GM19238 (cell line): ENCODE measurements around the gene EPS8L1.

Experiments used
- DNase-seq: peaks from one replicate; pipeline ENCODE4 v3.0.0; 2011; ENCODE audit warnings: low spot score; ENCODE audit not compliant: insufficient read length

Gene EPS8L1

DNA sequence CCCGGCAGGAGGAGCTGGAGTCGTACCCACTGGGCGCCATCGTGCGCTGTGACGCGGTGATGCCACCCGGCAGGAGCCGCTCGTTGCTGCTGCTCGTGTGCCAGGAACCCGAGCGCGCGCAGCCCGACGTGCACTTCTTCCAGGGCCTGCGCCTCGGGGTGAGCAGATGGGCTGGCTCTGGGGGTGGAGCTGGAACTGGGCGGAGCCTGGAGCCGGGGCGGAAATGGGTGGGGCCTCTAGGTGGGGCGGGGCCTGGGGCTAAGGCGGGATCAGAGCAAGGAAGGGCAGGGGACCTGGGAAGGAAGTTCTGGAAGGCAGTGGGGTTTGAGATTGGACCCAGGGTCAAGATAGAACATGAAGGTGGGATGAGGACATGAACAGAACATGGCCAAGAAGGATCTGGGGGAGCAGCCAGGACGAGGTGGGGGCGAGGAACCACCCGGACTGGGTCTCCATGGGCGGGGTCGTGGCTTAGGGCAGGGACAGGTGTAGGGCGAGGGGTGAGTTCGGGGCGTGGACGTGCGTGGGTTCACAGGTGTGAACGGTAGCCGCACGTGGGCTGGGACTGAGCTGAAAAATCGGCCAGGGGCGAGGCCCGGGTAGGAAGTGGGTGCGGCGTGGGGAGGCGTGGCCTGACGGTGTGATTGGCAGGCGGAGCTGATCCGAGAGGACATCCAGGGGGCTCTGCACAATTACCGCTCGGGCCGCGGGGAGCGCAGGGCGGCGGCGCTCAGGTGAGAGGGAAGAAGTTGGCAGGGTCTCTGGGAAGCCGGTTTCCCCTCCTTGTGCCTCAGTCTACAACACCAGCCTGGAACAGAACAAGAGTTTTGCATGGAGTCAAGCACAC is 4.7 kb downstream of the EPS8L1 start:
- peak; percentile 63 for DNase-seq

DNA sequence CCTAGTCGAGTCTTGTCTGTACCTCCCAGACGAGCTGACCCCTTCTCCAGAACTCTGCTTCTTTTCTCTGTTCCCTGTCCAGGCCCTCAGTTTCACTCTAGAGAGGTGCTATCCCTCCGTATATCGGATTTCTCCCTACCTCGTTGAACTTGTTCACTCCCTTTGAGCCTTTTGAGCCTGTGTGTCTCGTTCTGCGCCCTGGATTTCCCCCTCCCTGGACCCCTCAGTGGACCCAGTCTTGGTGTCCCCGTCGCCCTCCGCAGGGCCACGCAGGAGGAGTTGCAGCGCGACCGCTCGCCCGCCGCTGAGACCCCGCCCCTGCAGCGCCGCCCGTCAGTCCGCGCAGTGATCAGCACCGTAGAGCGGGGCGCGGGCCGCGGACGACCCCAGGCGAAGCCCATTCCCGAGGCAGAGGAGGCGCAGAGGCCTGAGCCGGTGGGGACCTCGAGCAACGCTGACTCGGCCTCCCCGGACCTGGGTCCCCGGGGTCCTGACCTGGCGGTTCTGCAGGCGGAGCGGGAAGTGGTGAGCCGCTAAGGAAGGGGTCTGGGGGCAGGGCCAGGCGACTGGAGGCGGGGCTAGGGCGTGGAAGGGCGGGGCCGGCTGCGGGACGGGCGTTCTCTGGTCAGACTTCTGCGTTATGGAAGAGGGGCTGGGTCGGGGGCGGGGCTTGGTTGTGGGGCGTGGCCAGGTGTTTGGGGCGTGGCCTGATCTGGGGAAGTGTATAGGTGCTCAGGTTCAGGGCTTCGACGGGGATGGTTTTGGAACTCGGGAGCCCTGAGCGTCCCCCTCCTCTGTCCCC is 5.5 kb downstream of the EPS8L1 start:
- DNase-seq: peak; percentile 89

- DNase-seq: no peak
Measured at GRCh38 chr19:55081770-55082019, 6.0 kb downstream of the EPS8L1 start.

- no peak for DNase-seq
Measured at GRCh38 chr19:55082020-55082851, 6.6 kb downstream of the EPS8L1 start.

DNA sequence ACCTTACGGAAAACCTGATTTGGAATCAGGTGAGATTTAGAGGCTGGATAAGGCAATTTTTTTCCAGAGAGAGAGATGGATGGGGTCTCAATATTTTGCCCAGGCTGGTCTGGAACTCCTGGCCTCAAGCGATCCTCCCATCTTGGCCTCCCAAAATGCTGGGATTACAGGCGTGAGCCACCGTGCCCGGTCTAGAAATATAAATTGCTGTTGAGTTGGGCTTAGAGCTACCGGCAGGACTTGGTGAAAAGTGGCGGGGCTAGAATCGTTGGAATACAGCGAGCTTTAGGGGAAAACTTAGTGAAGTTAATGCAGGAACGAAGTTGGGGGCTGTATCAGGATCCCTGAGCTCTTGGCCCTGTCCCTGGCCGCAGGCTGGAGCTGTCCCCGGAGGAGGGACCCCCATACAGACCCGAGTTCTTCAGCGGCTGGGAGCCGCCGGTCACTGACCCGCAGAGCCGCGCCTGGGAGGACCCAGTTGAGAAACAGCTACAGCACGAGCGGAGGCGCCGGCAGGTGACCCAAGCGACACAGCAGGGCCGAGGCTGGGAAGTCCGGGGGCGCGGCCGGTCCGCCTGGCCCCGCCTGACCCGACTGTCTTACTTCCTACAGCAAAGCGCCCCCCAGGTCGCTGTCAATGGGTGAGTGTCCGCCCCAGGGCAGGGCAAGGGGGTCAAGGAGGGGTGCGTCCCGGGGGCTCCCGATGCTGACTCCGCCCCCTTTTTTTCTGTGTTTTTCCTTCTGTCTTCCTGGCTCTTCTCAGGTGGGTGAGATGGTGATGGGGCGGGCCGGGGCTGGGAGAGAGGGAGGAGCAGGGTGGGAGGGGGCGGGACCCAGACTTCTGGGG is 7.6 kb downstream of the EPS8L1 start:
- DNase-seq: no peak

DNA sequence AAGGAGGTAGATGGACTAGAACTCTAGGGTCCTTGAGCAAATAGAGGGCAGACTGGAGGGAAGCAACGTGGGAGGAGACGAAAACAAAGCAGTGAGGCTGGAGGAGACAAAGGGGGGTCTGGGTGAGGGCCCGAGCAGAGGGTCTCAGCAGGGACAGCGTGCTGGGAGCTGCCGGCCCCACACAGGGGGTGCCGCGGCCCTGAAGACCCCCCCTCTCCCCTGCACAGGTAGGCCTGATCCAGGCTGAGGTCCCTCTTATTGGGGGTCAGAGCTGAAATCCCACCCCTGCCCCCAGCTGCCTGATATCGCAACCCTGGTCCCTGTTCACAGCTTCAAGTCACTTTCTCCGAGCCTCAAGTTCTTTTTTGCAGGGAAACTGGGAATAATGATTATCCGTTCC is 8.7 kb downstream of the EPS8L1 start:
- no peak for DNase-seq

- no peak for DNase-seq
Measured at GRCh38 chr19:55085923-55086715, 10.4 kb downstream of the EPS8L1 start.

GRCh38 chr19:55086730-55087541 is 11.3 kb downstream of the EPS8L1 start:
- DNase-seq: peak; percentile 63

- no peak for DNase-seq
Measured at GRCh38 chr19:55087542-55087901, 11.9 kb downstream of the EPS8L1 start.

GRCh38 chr19:55088021-55088451 is 12.4 kb downstream of the EPS8L1 start:
- DNase-seq: no peak

GRCh38 chr19:55088543-55089341 is 13.1 kb downstream of the EPS8L1 start:
- DNase-seq: peak; percentile 80

- DNase-seq: no peak
Measured at GRCh38 chr19:55089342-55089944, 13.8 kb downstream of the EPS8L1 start.

DNA sequence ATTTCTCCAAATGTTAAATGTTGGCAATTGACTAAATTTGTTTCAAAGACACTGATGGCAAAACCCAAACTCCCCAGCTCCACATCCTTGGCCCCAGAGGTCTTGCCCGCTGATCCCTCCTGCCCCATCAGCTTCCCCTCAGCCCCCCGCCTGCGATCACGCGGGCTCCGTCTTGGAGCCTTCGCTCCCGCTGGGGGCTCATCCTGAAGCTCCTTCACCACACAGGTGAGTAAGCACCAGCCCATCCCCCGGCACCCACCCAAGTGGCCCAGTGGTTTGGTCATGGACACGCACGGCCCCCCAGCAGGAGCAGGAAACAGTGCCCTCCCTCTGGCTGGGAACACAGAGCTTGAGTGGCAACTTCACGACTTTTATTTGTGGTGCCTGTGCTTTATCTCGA is 14.9 kb downstream of the EPS8L1 start:
- no peak for DNase-seq

DNA sequence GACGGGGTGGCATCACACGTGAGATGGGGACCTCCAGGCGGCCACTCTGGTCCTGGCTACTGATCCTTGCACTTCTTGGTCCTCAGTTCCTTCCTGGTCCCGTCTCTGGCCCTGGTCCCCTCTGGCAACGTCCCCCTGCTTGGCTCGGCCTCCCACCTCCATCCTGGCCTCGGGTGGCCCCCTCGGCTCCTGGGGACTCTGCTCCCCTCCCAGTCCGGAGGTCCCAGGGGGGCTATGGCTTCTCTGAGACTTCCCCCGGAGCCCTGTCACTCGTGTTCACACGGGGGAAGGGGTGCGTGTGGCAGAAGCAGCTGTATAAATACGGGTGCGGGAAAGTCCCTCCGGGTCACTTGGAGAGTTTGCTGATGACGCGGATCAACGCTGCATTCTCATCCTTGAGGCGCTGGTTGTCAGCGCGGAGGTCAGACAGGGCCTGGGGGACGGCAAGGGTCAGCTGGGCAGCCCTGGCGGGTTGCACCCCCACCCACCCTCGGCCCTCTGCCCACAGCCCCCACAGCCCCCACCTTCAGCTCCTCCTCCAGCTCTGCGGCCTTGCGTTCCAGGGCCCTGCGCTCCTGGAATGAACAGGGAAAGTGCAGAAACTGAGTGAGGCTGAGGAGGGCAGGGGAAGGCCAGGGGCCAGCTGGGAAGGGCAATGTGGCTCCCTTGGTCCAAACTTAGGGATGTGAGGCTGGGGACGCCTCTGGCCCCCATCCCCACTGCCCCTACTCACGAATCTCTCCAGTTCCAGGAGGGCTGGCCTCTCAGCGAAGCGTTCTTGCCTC is 15.6 kb downstream of the EPS8L1 start:
- no peak for DNase-seq

- DNase-seq: no peak
Measured at GRCh38 chr19:55091955-55092354, 16.3 kb downstream of the EPS8L1 start.

DNA sequence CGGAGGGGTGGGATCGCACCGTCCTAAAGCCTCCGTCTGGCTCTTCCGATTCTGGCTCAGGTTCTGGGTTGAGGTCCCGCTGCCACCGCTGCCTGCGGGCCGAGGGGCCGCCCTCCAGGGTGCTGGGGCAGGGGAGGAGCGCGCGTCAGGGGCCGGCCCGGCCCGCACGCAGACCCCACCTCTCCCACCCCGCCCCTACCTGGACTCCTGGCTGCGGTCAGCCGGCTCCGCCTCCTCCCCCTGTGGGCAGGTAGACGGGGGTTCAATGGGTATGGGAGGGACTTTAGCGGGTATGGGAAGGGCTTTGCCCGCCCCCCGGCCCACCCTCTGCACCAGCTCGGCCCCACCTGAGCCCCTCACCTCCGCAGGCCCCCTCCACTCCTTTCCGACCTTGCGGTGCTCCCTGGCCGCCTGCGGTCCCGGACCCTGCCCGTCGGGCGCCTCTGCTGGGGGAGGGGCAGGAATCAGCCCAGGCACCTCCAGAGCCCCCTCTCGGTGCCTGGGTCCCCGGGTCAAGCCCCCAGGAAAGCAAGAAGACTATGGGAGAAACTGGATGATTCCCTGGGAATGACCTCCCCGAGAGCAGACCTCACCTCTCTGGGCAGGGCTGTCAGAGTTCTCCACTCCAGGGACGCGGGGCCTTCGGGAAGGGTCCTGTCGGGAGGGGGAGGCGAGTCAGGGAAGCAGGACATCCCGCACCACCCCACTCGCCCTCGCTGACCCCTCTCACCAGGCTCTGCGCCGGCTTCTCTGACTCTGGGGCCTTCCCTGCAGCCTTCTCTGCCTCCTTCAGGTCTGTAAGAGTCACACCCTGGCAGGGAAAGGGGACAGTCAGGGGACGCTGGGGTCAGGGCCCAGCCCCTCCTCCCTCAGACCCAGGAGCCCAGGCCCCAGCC is 17.0 kb downstream of the EPS8L1 start:
- DNase-seq: no peak
